Tibial artery (tissue), 4 donors: ENCODE results near the gene EIPR1.

Source experiments
- DNase-seq, 2 donors: peaks; one replicate each; pipeline ENCODE4 v3.0.0-alpha.2; 2019
- H3K27ac ChIP-seq, 2 donors: fragments of 200-600 bp; sonication (generic) in 1 of 2; 1 replicate in 1 of 2; 2 replicates in 1 of 2; pipeline ENCODE4 v1.5.1; 2018 to 2019; ENCODE audit warnings: mild to moderate bottlenecking in 1 of 2
- H3K27me3 ChIP-seq, 2 donors: fragments of 200-600 bp; sonication (generic) in 1 of 2; one replicate each; pipeline versions ENCODE4 v1.5.1 to v1.6.0; 2016 to 2019
- H3K36me3 ChIP-seq, 3 donors: fragments of 200-600 bp; sonication (generic) in 2 of 3; one replicate each; pipeline ENCODE4 v1.5.1; 2016 to 2019; ENCODE audit warnings: mild to moderate bottlenecking in 2 of 3
- H3K4me1 ChIP-seq, 4 donors: fragments of 200-600 bp; sonication (generic) in 2 of 4; 1 replicate in 3 of 4; 2 replicates in 1 of 4; pipeline ENCODE4 v1.5.1; 2016 to 2019
- H3K4me3 ChIP-seq, 2 donors: fragments of 200-600 bp; sonication (generic) in 1 of 2; 1 replicate in 1 of 2; 2 replicates in 1 of 2; pipeline ENCODE4 v1.5.1; 2018 to 2019; ENCODE audit warnings: mild to moderate bottlenecking in 2 of 2
- H3K9me3 ChIP-seq, 3 donors: fragments of 200-600 bp; sonication (generic) in 1 of 3; one replicate each; pipeline ENCODE4 v1.5.1; 2016 to 2019
- CTCF ChIP-seq, 2 experiments: fragments of 200-600 bp in 1 of 2; fragments of 450-650 bp in 1 of 2; IDR thresholded peaks; one replicate each; pipeline ENCODE4 v1.5.1; 2017 to 2019; ENCODE audit warnings: antibody characterized with exemption in 2 of 2, mild to moderate bottlenecking in 1 of 2, moderate library complexity in 1 of 2
- intact Hi-C: fragments of 100-400 bp; cut with DNase I; formaldehyde crosslinking; loops from one replicate; pipeline ENCODE4 v1.15.0; 2023; ENCODE audit warnings: low total_unique reads

Gene EIPR1

GRCh38 chr2:3312576-3313345, 64.9 kb downstream of the EIPR1 start:
- H3K4me1 ChIP-seq: no peaks in the 10 kb centered on the region
- TF ChIP-seq CTCF (IDR thresholded peaks at IDR 0.05): no peak

GRCh38 chr2:3311601-3312000, 66.0 kb downstream of the EIPR1 start:
- H3K4me1 ChIP-seq: no peaks in the 10 kb centered on the region
- H3K36me3 ChIP-seq: no peaks in the 10 kb centered on the region
- intact Hi-C loops: no loop called here
- H3K27me3 ChIP-seq: no peaks in the 10 kb centered on the region
- no peak for TF ChIP-seq CTCF (IDR thresholded peaks at IDR 0.05)
- H3K9me3 ChIP-seq: no peaks in the 10 kb centered on the region
- DNase-seq: no peak
- H3K27ac ChIP-seq: no peak overlapping the region
- no peak overlapping the region for H3K4me3 ChIP-seq

More at GRCh38 chr2:3312576-3313345, 64.9 kb downstream of the EIPR1 start:
- Histone ChIP-seq H3K27me3 (no peaks in the 10 kb centered on the region), H3K9me3 (no peaks in the 10 kb centered on the region), H3K36me3 (no peaks in the 10 kb centered on the region), H3K27ac (no peak overlapping the region), H3K4me3 (no peak overlapping the region)
- DNase-seq: no peak
- intact Hi-C loops: no loop called here

GRCh38 chr2:3309496-3310355, 67.9 kb downstream of the EIPR1 start:
- H3K36me3 ChIP-seq: no peaks in the 10 kb centered on the region
- DNase-seq: no peak
- no peak for TF ChIP-seq CTCF (IDR thresholded peaks at IDR 0.05)
- no peak overlapping the region for H3K4me3 ChIP-seq
- intact Hi-C loops: no loop called here
- no peaks in the 10 kb centered on the region for H3K9me3 ChIP-seq
- H3K27me3 ChIP-seq: no peaks in the 10 kb centered on the region
- H3K27ac ChIP-seq: no peak overlapping the region
- no peaks in the 10 kb centered on the region for H3K4me1 ChIP-seq

- no peak overlapping the region for H3K4me3 ChIP-seq
- no peak for TF ChIP-seq CTCF (IDR thresholded peaks at IDR 0.05)
- no peaks in the 10 kb centered on the region for H3K9me3 ChIP-seq
- no peak for DNase-seq
- H3K27me3 ChIP-seq: no peaks in the 10 kb centered on the region
- H3K36me3 ChIP-seq: no peaks in the 10 kb centered on the region
- H3K4me1 ChIP-seq: peaks cover 0 to 7% (median 3%) of the 10 kb centered on the region in 4 donors
- H3K27ac ChIP-seq: no peak overlapping the region
- intact Hi-C loops: no loop called here
Measured at GRCh38 chr2:3307901-3308300, 69.7 kb downstream of the EIPR1 start.

- intact Hi-C loops: no loop called here
- TF ChIP-seq CTCF (IDR thresholded peaks at IDR 0.05): no peak
- Histone ChIP-seq H3K27ac (no peak overlapping the region), H3K36me3 (no peaks in the 10 kb centered on the region), H3K27me3 (no peaks in the 10 kb centered on the region), H3K4me3 (no peak overlapping the region), H3K4me1 (peaks cover 0 to 7% (median 3%) of the 10 kb centered on the region in 4 donors), H3K9me3 (no peaks in the 10 kb centered on the region)
- DNase-seq: no peak
Measured at GRCh38 chr2:3307236-3307635, 70.4 kb downstream of the EIPR1 start.
